MM.1S (cell line): Measurements from ENCODE around the gene COBLL1.

ENCODE experiments used
- DNase-seq: peaks from one replicate; pipeline ENCODE4 v3.0.0-alpha.2; 2015
- H2AFZ ChIP-seq: fragments of 300-600 bp; sonication (generic); 2 replicates; pipeline ENCODE4 v1.6.0; 2016; ENCODE audit warnings: antibody characterized with exemption, low read length
- H3F3A ChIP-seq: fragments of 300-600 bp; sonication (generic); 2 replicates; pipeline ENCODE4 v1.6.1; 2016; ENCODE audit warnings: mild to moderate bottlenecking, antibody characterized with exemption, low read length, moderate library complexity, mixed read lengths; ENCODE audit not compliant: insufficient read depth
- H3K27ac ChIP-seq: fragments of 300-600 bp; sonication (generic); 2 replicates; pipeline ENCODE4 v1.5.1; 2016; ENCODE audit warnings: mild to moderate bottlenecking, low read length
- H3K27me3 ChIP-seq: fragments of 300-600 bp; sonication (generic); replicated peaks from 2 replicates; pipeline ENCODE4 v1.6.0; 2016; ENCODE audit warnings: low read length; ENCODE audit not compliant: insufficient read depth
- H3K36me3 ChIP-seq: fragments of 300-600 bp; sonication (generic); replicated peaks from 2 replicates; pipeline ENCODE4 v1.6.1; 2016; ENCODE audit warnings: mild to moderate bottlenecking, low read length, mixed read lengths; ENCODE audit not compliant: insufficient read depth
- H3K4me1 ChIP-seq: fragments of 300-600 bp; sonication (generic); 2 replicates; pipeline ENCODE4 v1.6.1; 2016; ENCODE audit warnings: low read length, mixed read lengths
- H3K4me2 ChIP-seq: fragments of 300-600 bp; sonication (generic); 2 replicates; pipeline ENCODE4 v1.6.0; 2016; ENCODE audit warnings: low read depth, low read length
- H3K4me3 ChIP-seq: fragments of 300-600 bp; sonication (generic); 2 replicates; pipeline ENCODE4 v1.5.1; 2016; ENCODE audit warnings: low read length, mixed read lengths
- H3K79me2 ChIP-seq: fragments of 300-600 bp; sonication (generic); 2 replicates; pipeline ENCODE4 v1.6.1; 2016; ENCODE audit warnings: mixed run types, low read length, mixed read lengths
- H3K9ac ChIP-seq: fragments of 300-600 bp; sonication (generic); 2 replicates; pipeline ENCODE4 v1.6.1; 2016; ENCODE audit warnings: low read length, mixed read lengths
- H3K9me2 ChIP-seq: fragments of 300-600 bp; sonication (generic); replicated peaks from 2 replicates; pipeline ENCODE4 v1.6.1; 2016; ENCODE audit warnings: mild to moderate bottlenecking, low read length, mixed read lengths; ENCODE audit not compliant: insufficient read depth
- H3K9me3 ChIP-seq: fragments of 300-600 bp; sonication (generic); replicated peaks from 2 replicates; pipeline ENCODE4 v1.6.1; 2016; ENCODE audit warnings: mild to moderate bottlenecking, low read length, mixed read lengths; ENCODE audit not compliant: insufficient read depth
- H4K20me1 ChIP-seq: fragments of 300-600 bp; sonication (generic); 2 replicates; pipeline ENCODE4 v1.6.1; 2016; ENCODE audit warnings: mild to moderate bottlenecking, low read length, moderate library complexity, mixed read lengths; ENCODE audit not compliant: insufficient read depth
- CTCF ChIP-seq: fragments of 300-600 bp; sonication (generic); IDR thresholded peaks from 2 replicates; pipeline ENCODE4 v1.5.1; 2016; ENCODE audit warnings: antibody characterized with exemption, low read length, mixed read lengths
- EZH2 ChIP-seq: fragments of 300-600 bp; sonication (generic); optimal IDR thresholded peaks from 2 replicates; pipeline ENCODE3; 2017; ENCODE audit warnings: low read depth, mild to moderate bottlenecking, antibody characterized with exemption, low read length, mixed read lengths
- EZH2phosphoT487 ChIP-seq: fragments of 300-600 bp; sonication (generic); IDR thresholded peaks from 2 replicates; pipeline ENCODE4 v1.6.1; 2018; ENCODE audit warnings: antibody characterized with exemption, low read length

The COBLL1 gene

GRCh38 chr2:164813535-164813934, 28.1 kb downstream of the COBLL1 start:
- Histone ChIP-seq H3K9me3 (no peaks in the 10 kb centered on the region), H3K36me3 (no peaks in the 10 kb centered on the region), H3K27me3 (no peaks in the 10 kb centered on the region), H3K4me1 (no peaks in the 10 kb centered on the region), H3K4me3 (no peak overlapping the region), H4K20me1 (no peaks in the 10 kb centered on the region), H3K9ac (no peak overlapping the region), H3K4me2 (no peak overlapping the region), H3K79me2 (peaks cover 18% of the 10 kb centered on the region), H3K27ac (no peak overlapping the region), H2AFZ (no peak overlapping the region), H3K9me2 (no peaks in the 10 kb centered on the region), H3F3A (no peaks in the 10 kb centered on the region)
- DNase-seq = no peak
- no peak for TF ChIP-seq EZH2
- TF ChIP-seq CTCF = no peak
- TF ChIP-seq EZH2phosphoT487 = no peak

GRCh38 chr2:164812378-164812777, 29.2 kb downstream of the COBLL1 start:
- Histone ChIP-seq H2AFZ (no peak overlapping the region), H3K9me2 (no peaks in the 10 kb centered on the region), H3K4me2 (no peak overlapping the region), H3F3A (no peaks in the 10 kb centered on the region), H3K36me3 (no peaks in the 10 kb centered on the region), H3K27ac (no peak overlapping the region), H3K9ac (no peak overlapping the region), H3K9me3 (no peaks in the 10 kb centered on the region), H4K20me1 (no peaks in the 10 kb centered on the region), H3K79me2 (peaks cover 15% of the 10 kb centered on the region; the same call in 1 of the 2 replicates), H3K27me3 (no peaks in the 10 kb centered on the region), H3K4me1 (no peaks in the 10 kb centered on the region), H3K4me3 (no peak overlapping the region)
- TF ChIP-seq EZH2 (no peak), CTCF (no peak), EZH2phosphoT487 (no peak)
- no peak for DNase-seq

- Histone ChIP-seq H4K20me1 (no peaks in the 10 kb centered on the region), H3K4me3 (no peak overlapping the region), H3K4me1 (no peaks in the 10 kb centered on the region), H3K79me2 (peaks cover 12% of the 10 kb centered on the region; the same call in 1 of the 2 replicates), H3K9ac (no peak overlapping the region), H3K27ac (no peak overlapping the region), H2AFZ (no peak overlapping the region), H3K9me3 (no peaks in the 10 kb centered on the region), H3K9me2 (no peaks in the 10 kb centered on the region), H3F3A (no peaks in the 10 kb centered on the region), H3K4me2 (no peak overlapping the region), H3K27me3 (no peaks in the 10 kb centered on the region), H3K36me3 (no peaks in the 10 kb centered on the region)
- DNase-seq = no peak
- TF ChIP-seq CTCF (no peak), EZH2phosphoT487 (no peak), EZH2 (no peak)
Measured at GRCh38 chr2:164811819-164812218, 29.8 kb downstream of the COBLL1 start.
